GM23338 (cell line): ENCODE data around the gene ACCSL. TPM values are rescaled to one million over a fixed set of nuclear protein-coding genes. Genes with fewer than 3 reads are reported as not detected.
A peak's percentile ranks its signal among the peaks of the same experiment; 100 is the strongest.

Experiments used
- JUNB ChIP-seq: IDR thresholded peaks from one replicate; pipeline ENCODE4 v1.6.1; 2016; ENCODE audit warnings: antibody characterized with exemption; ENCODE audit not compliant: unreplicated experiment
- NANOG ChIP-seq: IDR thresholded peaks from 2 replicates; pipeline ENCODE4 v1.6.1; 2016; ENCODE audit warnings: antibody characterized with exemption, borderline replicate concordance
- POLR2AphosphoS5 ChIP-seq: IDR thresholded peaks from 2 replicates; pipeline ENCODE4 v1.6.1; 2016; ENCODE audit warnings: antibody characterized with exemption, low read depth
- ZNF114 ChIP-seq: fragments of 250-450 bp; sonication (Bioruptor Pico); IDR thresholded peaks from 2 replicates; pipeline ENCODE4 v1.5.0; 2020; ENCODE audit warnings: mild to moderate bottlenecking, moderate library complexity
- polyA plus RNA-seq: library from polyadenylated mRNA; unstranded; fragments of >200 nt; fragmentation: Nextera tagmentation; extraction: Ambion mirVana; gene quantifications from 2 replicates; pipeline ENCODE4 v1.2.1, GENCODE V29; 2016
- total RNA-seq: library from RNA; depleted of rRNA; stranded (reverse); fragments of >200 nt; shearing (Covaris generic); gene quantifications from 2 replicates; pipeline ENCODE4 v1.2.3, GENCODE V29; 2014
- TF ChIP-seq, protein P1 (sequence below): IDR thresholded peaks from one replicate; pipeline ENCODE4 v1.6.1; 2018; ENCODE audit warnings: antibody characterized with exemption; ENCODE audit not compliant: unreplicated experiment
- TF ChIP-seq, protein P2 (sequence below): fragments of 250-450 bp; sonication (Bioruptor Pico); IDR thresholded peaks from 2 replicates; pipeline ENCODE4 v1.5.0; 2020; ENCODE audit warnings: mild to moderate bottlenecking, moderate library complexity
- TF ChIP-seq, protein P3 (sequence below): IDR thresholded peaks from 2 replicates; pipeline ENCODE4 v1.6.1; 2016; ENCODE audit warnings: antibody characterized with exemption

The ACCSL gene
- total and polyA plus RNA-seq, 2 experiments from 2014 or later, result not detected

- TF ChIP-seq, protein P1, sequence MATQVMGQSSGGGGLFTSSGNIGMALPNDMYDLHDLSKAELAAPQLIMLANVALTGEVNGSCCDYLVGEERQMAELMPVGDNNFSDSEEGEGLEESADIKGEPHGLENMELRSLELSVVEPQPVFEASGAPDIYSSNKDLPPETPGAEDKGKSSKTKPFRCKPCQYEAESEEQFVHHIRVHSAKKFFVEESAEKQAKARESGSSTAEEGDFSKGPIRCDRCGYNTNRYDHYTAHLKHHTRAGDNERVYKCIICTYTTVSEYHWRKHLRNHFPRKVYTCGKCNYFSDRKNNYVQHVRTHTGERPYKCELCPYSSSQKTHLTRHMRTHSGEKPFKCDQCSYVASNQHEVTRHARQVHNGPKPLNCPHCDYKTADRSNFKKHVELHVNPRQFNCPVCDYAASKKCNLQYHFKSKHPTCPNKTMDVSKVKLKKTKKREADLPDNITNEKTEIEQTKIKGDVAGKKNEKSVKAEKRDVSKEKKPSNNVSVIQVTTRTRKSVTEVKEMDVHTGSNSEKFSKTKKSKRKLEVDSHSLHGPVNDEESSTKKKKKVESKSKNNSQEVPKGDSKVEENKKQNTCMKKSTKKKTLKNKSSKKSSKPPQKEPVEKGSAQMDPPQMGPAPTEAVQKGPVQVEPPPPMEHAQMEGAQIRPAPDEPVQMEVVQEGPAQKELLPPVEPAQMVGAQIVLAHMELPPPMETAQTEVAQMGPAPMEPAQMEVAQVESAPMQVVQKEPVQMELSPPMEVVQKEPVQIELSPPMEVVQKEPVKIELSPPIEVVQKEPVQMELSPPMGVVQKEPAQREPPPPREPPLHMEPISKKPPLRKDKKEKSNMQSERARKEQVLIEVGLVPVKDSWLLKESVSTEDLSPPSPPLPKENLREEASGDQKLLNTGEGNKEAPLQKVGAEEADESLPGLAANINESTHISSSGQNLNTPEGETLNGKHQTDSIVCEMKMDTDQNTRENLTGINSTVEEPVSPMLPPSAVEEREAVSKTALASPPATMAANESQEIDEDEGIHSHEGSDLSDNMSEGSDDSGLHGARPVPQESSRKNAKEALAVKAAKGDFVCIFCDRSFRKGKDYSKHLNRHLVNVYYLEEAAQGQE, result no peak
- TF ChIP-seq POLR2AphosphoS5, result peak; percentile 62
- TF ChIP-seq JUNB, result no peak
- no peak for TF ChIP-seq ZNF114 (CRISPR knock-in tag)
- TF ChIP-seq, protein P2, sequence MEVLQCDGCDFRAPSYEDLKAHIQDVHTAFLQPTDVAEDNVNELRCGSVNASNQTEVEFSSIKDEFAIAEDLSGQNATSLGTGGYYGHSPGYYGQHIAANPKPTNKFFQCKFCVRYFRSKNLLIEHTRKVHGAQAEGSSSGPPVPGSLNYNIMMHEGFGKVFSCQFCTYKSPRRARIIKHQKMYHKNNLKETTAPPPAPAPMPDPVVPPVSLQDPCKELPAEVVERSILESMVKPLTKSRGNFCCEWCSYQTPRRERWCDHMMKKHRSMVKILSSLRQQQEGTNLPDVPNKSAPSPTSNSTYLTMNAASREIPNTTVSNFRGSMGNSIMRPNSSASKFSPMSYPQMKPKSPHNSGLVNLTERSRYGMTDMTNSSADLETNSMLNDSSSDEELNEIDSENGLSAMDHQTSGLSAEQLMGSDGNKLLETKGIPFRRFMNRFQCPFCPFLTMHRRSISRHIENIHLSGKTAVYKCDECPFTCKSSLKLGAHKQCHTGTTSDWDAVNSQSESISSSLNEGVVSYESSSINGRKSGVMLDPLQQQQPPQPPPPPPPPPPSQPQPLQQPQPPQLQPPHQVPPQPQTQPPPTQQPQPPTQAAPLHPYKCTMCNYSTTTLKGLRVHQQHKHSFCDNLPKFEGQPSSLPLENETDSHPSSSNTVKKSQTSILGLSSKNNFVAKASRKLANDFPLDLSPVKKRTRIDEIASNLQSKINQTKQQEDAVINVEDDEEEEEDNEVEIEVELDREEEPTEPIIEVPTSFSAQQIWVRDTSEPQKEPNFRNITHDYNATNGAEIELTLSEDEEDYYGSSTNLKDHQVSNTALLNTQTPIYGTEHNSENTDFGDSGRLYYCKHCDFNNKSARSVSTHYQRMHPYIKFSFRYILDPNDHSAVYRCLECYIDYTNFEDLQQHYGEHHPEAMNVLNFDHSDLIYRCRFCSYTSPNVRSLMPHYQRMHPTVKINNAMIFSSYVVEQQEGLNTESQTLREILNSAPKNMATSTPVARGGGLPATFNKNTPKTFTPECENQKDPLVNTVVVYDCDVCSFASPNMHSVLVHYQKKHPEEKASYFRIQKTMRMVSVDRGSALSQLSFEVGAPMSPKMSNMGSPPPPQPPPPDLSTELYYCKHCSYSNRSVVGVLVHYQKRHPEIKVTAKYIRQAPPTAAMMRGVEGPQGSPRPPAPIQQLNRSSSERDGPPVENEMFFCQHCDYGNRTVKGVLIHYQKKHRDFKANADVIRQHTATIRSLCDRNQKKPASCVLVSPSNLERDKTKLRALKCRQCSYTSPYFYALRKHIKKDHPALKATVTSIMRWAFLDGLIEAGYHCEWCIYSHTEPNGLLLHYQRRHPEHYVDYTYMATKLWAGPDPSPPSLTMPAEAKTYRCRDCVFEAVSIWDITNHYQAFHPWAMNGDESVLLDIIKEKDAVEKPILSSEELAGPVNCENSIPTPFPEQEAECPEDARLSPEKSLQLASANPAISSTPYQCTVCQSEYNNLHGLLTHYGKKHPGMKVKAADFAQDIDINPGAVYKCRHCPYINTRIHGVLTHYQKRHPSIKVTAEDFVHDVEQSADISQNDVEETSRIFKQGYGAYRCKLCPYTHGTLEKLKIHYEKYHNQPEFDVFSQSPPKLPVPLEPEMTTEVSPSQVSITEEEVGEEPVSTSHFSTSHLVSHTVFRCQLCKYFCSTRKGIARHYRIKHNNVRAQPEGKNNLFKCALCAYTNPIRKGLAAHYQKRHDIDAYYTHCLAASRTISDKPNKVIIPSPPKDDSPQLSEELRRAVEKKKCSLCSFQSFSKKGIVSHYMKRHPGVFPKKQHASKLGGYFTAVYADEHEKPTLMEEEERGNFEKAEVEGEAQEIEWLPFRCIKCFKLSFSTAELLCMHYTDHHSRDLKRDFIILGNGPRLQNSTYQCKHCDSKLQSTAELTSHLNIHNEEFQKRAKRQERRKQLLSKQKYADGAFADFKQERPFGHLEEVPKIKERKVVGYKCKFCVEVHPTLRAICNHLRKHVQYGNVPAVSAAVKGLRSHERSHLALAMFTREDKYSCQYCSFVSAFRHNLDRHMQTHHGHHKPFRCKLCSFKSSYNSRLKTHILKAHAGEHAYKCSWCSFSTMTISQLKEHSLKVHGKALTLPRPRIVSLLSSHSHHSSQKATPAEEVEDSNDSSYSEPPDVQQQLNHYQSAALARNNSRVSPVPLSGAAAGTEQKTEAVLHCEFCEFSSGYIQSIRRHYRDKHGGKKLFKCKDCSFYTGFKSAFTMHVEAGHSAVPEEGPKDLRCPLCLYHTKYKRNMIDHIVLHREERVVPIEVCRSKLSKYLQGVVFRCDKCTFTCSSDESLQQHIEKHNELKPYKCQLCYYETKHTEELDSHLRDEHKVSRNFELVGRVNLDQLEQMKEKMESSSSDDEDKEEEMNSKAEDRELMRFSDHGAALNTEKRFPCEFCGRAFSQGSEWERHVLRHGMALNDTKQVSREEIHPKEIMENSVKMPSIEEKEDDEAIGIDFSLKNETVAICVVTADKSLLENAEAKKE (CRISPR knock-in tag), result no peak
- no peak for TF ChIP-seq NANOG
- TF ChIP-seq, protein P3, sequence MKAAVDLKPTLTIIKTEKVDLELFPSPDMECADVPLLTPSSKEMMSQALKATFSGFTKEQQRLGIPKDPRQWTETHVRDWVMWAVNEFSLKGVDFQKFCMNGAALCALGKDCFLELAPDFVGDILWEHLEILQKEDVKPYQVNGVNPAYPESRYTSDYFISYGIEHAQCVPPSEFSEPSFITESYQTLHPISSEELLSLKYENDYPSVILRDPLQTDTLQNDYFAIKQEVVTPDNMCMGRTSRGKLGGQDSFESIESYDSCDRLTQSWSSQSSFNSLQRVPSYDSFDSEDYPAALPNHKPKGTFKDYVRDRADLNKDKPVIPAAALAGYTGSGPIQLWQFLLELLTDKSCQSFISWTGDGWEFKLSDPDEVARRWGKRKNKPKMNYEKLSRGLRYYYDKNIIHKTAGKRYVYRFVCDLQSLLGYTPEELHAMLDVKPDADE, result peak; percentile 45; the same call in 1 of the 2 replicates
Measured at GRCh38 chr11:44065841-44066731, 18.3 kb downstream of the ACCSL start, which contains the start of gene ACCS (continued).
